SK-N-MC (cell line): Measurements from ENCODE around the gene ANO2.

Experiments used
- EZH2 ChIP-seq: fragments of 200-600 bp; sonication (generic); IDR thresholded peaks from one replicate; pipeline ENCODE4 v1.6.1; 2017; ENCODE audit warnings: antibody characterized with exemption
- POLR2AphosphoS5 ChIP-seq: IDR thresholded peaks from 2 replicates; pipeline ENCODE4 v1.6.1; 2012; ENCODE audit warnings: mild to moderate bottlenecking, low read depth, low read length, borderline replicate concordance

DNA sequence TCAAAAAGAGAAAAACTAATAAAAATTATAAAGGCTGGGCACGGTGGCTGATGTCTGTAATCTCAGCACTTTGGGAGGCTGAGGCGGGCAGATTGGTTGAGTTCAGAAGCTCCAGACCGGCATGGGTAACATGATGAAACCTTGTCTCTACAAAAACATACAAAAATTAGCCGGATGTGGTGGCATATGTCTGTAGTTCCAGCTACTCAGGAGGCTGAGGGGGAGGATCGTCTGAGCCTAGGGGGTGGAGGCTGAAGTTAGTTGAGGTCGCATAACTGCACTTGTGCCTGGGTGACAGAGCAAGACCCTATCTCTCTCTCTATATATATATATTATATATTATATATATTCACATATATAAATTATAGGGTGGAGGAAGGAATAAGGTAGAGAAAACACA, 32.5 kb upstream of the ANO2 start:
- TF ChIP-seq EZH2 (no peak), POLR2AphosphoS5 (no peak)
